Measurements from ENCODE around the gene ZNF689.
"Not testable (repeated sequence)": the region's sequence is repeated elsewhere in the genome, so short reads cannot be mapped to it uniquely, and the experiment has no call there.

The ZNF689 gene

GRCh38 chr16:30609926-30610839 lies at the start of gene ZNF689:
Gene ZNF689, minus strand, starts transcription at chr16:30610389. Its CDS starts 348 bp downstream, at chr16:30610041.
- DNase-seq, result peak; percentile 92

DNA sequence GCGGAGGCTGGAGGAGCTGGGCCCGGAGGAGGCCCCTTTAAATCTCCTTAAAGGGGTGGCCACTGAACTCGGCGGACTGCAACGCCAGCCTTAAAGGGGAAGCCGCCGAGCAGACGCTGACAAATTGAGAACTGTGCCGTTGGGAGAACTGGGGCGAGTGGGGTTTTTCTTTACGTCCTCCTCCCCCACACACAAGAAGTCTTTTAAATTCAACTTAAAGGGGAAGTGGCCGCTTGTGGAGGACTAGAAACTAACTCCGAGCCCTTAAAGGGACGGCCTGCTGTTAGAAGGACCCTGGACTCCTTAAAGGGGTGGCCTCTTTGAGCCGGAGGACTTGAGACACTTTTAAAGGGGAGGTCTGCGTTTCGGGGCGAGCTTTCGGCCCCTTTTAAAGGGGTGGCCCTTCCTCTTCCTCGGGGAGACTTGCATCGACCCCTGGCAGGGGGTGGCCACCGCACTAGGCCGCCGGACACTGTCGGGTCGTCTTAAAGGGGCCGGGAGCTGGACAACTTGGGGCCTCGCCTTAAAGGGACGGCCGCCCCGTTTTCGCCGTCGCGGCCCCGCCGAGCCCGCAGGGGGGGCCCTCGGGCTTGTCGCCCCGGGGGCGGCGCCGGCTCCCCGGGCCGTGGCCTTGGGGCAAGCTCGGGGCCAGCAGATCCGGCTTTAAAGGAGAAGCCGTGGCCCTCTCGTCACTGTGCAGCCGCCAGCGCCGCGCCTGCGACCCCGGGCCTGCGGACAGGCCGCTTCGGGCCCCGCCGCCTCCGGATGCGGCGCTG lies 48.7 kb upstream of the ZNF689 start:
- peak; percentile 95 for DNase-seq

DNA sequence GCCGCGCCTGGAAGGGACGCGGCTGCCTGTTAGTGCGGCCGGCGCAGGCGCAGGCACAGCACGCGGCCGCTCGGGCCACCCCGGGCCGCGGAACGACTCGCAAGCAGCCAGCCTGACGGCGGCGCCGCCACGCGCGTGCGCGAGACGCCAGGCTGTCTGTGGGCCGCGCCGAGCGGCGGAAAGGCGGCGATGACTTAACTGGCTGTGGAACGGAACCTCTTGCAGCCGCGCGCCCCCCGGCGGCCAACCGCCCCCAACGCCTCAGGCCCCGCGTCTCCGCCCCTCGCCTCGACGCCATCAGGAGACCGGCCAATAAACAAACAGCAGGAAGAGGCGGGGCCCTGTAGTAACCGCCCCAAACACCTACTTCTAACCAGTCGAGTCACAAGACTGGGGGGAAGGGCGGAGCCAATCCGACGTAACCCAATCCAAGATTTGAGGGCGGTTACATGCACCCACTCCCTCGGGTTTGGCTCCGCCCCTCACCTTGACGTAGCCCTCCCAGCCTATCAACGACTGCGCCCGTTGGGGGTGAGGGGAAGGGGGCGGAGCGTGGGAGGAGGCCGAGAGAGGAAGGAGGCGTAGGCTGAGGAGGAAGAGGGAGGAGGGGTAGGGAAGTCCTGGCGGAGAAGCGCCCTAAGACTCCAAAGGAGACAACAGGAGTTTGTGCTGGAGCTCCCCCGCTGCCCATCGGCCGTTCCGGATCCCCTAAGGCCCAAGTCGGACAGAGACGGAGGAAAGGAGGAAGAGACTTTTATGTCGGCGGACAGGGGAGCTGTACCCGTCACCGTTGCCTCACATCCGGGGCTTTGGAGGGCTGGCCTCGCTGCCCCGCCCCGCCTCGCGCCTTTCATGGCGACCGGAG lies 47.9 kb upstream of the ZNF689 start, which contains the start of gene FBRS:
FBRS (plus strand) TSS at position 566 of the 865 bp plus-strand sequence. CDS start 1,088 bp downstream, outside the sequence.
- DNase-seq, result peak; percentile 99

GRCh38 chr16:30656974-30657865 lies 47.0 kb upstream of the ZNF689 start:
- DNase-seq, result peak; percentile 59

- DNase-seq, result no peak
These were observed 46.2 kb upstream of the ZNF689 start for GRCh38 chr16:30656388-30656787.

GRCh38 chr16:30655815-30656347 lies 45.7 kb upstream of the ZNF689 start:
- no peak for DNase-seq

DNA sequence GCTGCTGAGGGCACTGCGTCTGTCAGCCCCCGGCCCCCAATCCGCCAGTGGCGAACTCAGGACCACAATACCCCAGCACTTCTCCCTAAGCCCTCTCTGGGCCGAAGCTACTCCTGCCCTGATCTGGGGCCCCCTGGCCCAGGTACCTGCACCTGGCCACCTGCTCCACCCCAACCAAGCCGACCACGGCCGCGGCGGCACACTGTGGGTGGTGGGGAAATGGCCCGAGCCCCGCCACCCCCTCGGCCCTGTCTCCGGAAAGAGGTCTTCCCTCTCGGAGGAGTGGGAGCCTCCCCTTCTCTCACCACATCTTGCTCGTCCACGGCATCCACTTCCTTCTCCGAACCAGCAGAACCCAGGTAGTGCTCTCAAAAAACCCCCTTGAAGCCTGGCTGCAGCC lies 44.7 kb upstream of the ZNF689 start:
- no peak for DNase-seq

GRCh38 chr16:30652718-30653117 lies 42.5 kb upstream of the ZNF689 start:
- no peak for DNase-seq

GRCh38 chr16:30652005-30652296 lies 41.8 kb upstream of the ZNF689 start:
- DNase-seq, result no peak

GRCh38 chr16:30651124-30652004 lies 41.2 kb upstream of the ZNF689 start:
- peak; percentile 58 for DNase-seq

GRCh38 chr16:30650369-30651123 lies 40.4 kb upstream of the ZNF689 start, which contains the start of gene PRR14:
Gene PRR14, plus strand, starts transcription at chr16:30650960. Its CDS starts 686 bp downstream, at chr16:30651646.
- DNase-seq, result peak; percentile 99

- DNase-seq, result no peak
These were observed 39.7 kb upstream of the ZNF689 start for GRCh38 chr16:30649725-30650368.

- DNase-seq, result no peak
These were observed 37.0 kb upstream of the ZNF689 start for GRCh38 chr16:30647274-30647571.

- DNase-seq, result no peak
These were observed 35.5 kb upstream of the ZNF689 start for GRCh38 chr16:30645727-30646126.

DNA sequence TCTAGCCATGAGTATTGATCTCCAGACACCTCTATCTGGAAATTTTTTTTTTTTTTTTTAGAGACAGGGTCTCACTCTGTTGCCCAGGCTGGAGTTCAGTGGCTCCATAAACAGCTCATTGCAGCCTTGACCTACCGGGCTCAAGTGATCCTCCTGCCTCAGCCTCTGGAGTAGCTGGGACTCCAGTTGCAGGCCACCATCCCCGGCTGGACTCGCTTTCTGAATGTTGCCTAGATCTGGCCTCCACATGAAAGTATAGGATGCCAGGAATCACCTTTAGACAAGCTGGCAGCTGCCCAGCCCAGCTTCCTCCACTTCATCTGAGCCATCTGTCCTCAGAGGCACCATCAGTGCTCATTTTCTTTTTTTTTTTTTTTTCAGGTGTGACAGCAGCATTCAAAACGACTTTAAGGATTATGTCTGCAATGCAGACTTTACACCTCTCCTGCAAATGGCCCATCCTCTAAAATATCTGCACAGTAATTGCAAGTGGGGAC lies 34.2 kb upstream of the ZNF689 start:
- DNase-seq, result no peak

- DNase-seq, result no peak
These were observed 31.3 kb upstream of the ZNF689 start for GRCh38 chr16:30641378-30641982.

- peak; percentile 55 for DNase-seq
These were observed 27.8 kb upstream of the ZNF689 start for GRCh38 chr16:30637944-30638343.

GRCh38 chr16:30637139-30637538 lies 26.9 kb upstream of the ZNF689 start:
- not testable (repeated sequence) for DNase-seq

- no peak for DNase-seq
These were observed 26.4 kb upstream of the ZNF689 start for GRCh38 chr16:30636599-30636998.

All from kidney glomerular epithelial cell (primary cell).